COLO829 (cell line): ENCODE results near the gene CHM.

Experiments
- DNase-seq: peaks from one replicate; pipeline ENCODE4 v3.0.0; 2012; ENCODE audit warnings: low spot score

CHM gene

DNA sequence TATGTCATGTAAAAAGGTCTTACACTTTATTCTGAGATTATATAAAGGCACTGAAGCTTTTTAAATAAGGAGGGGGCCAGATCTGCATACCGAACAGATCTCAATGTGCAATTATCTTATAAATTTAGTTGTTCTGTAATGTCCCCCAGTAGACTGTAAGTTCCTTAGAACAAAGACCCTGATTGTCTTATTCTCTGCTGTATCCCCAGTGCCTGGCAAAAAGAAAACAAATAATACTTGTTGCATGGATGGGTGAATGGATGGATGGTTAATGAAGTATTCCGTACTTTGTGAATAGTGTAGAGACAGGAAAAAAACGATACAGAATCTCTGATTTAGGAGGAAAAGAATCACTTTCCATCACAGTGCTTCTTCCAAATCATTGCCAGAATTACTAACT is 141.5 kb downstream of the CHM start:
- peak; percentile 9 for DNase-seq

DNA sequence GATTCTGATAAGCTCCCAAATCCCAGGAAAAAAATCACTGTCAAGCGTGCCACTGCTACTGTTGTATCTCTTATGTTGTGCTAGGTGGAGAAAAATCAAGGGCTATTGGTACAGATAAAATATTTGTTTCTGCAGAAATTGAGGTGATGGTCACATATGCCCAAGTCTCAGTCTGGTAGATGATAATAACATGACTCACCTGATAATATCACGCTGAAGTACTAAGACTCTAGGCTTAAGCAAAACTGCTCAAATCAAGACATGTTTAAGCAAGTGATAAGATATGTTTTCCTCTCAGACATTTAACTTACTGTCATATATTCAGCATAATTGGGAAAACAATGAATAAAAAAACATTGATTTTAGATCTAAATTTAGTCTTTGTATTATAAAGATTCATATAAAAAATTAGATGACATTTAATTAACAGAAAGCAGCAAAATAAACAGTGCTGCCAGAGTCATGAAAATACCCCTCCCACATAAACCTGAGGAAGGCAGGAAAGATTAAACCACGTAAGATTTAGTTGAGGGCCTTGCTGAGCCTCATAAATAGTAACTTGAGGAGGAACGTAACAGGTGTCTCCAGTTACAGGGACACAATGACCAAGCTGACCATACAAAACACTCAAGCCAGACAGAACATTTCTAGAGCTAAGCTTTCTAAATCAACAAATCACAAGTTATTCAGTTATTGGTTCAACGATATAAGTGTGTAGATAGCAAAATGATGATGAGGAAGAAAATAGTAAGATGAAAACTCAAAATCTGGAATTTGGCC is 143.5 kb downstream of the CHM start:
- no peak for DNase-seq

DNA sequence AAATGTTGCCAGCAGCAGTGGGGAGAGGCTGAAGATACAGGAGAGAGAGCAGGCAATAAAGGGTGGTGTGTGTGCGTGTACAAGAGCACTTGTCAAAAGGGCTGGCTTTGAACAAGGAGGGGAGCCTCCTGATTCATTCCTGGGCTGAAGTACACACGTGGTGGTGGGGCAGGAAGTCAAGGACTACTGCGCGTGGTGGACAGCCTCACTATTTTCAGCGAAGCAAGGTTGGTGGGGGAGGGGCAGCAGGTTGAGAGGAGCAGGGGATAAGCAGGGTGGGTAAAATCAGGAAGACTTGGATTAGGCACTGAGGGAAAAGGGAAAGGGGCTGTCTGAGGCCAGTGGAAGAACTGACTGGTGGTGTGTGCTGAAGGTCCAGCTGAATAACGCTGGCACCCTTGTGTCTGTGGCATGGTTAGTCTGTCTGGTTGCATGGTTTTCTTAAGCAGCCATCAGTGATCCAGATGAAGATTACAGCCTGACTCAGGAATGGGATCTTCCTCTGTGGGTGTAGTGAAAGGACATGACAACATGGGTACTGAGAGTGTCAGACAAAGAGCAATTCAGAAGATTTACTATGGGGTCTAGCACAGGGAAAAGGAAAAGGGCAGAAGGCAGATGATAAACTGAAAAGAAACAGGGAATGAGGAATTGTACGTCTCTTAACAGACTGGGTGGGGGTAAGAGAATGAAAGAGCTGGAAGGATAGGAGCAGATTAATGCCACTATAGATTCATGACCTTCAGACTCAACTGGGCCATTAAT is 149.8 kb downstream of the CHM start:
- DNase-seq: peak; percentile 43

DNA sequence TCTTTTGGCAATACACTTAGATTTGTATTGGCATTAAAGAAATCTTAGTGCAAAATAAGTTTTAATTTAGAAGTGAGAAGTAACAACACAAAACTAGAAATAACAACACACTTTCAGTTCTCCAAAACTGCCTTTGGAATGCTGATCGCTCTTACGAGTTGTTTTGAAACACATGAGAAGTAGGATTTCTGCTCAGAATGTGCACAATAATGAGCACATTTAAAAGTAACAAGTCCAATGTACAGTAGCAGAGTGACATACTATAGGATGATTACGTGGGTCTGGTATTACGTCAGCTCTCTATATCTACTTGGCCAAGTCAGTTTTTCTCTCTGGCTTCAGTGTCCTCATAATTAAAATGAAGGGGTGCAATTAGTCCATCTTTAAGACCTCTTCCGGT is 164.8 kb downstream of the CHM start:
- DNase-seq: no peak

DNA sequence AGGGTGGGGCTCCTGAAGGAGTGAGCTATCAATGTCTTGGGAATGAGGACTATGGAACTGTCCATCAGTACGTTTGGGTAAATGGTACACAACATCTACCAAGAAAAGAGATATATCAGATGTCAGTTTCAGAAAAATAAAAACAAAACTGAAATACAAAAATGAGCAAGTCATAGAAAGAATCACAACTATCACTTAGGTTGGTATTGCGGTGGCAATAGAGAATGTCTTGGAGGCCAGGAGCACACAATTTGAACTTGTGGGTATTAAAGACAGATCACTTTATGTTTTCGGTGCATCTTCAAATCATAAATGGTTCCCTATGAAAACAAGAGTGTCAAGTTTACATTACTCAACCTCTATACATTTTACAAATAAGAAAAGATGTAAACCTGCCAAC is 176.8 kb downstream of the CHM start:
- DNase-seq: no peak

DNA sequence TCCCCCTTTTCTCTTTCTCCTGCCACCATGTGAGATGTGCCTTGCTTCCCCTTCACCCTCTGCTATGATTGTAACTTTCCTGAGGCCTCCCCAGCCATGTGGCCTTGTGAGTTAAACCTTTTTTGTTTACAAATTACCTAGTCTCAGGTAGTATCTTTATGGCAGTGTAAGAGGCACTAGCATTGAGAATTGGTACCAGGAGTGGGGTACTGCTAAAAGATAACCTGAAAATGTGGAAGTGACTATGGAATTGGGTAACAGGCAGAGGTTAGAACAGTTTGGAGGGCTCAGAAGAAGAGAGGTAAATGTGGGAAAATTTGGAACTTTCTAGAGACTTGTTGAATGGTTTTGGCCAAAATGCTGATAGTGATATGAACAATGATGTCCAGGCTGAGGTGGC is 182.0 kb downstream of the CHM start:
- DNase-seq: no peak

DNA sequence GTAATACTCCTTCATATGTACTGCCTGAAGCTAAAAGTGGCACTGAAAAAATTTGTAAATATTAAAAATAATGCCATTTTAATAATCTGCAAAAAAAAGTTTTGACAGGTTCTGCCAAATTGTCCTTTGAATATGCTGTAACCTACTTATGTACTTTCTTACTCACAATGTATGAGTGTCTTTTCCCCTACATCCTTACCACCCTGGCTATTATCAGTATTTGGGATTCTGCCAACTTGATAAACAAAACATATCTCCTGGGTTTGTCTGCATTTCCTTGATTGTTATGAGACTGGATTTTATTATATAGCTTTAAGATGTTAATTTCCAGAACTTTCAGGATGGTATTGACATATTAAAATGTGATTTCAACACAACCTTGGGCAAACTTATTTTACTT is 187.9 kb downstream of the CHM start:
- no peak for DNase-seq

DNA sequence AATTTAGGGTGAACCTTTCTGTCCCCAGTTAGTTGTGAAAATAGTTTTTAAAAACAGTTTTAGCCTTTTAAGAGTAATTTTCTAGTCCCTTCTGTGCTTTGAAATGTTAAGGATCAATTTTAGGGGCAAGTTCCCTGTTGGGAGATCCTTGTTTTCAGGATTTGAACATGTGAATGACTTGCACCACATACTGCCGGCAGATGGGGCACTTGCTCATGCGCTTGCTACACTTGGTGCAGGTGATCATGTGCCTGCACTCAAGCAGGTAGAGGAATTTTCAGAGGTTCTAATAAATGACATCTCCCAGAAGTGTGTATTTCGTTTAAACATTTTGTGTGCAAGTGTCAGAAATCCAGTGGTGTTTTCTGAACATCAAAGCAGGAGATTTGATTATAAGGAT is 195.9 kb downstream of the CHM start:
- no peak for DNase-seq

DNA sequence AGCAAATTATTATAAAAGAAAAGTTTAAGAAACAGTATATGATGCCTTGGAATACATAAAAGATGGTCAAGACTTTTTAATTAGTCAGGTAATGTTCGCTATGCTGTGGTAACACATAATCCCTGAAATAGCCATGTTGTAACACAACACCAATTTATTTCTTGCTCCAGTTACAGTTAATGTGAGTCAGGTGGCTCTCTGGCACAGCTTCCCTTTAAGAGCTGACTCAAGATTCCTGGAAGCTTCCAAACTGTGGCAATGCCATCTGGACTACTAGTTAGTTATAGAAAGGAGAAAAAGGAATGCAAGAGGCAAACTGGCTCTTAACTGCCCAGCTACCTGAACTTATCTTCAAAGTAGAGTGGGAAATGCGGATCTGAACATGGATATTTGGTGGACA is 210.5 kb downstream of the CHM start:
- DNase-seq: no peak

DNA sequence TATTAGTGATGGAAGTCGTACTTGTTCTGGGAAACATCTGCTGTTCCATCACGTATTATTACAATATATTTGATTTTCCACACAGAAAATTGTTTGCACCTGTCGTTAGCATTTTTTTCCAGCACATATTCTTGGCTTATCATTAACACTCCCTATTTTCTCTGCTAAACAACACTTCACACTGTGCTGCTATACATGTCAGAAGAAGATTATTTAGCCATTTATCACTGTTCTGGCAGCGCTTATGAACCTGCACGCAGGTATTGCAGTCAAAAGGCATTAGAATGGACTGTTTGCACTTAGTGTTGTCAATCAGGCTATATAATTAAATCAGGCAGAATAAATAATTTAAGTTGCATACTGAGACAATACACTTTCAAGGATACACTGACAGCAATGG is 218.6 kb downstream of the CHM start:
- no peak for DNase-seq

DNA sequence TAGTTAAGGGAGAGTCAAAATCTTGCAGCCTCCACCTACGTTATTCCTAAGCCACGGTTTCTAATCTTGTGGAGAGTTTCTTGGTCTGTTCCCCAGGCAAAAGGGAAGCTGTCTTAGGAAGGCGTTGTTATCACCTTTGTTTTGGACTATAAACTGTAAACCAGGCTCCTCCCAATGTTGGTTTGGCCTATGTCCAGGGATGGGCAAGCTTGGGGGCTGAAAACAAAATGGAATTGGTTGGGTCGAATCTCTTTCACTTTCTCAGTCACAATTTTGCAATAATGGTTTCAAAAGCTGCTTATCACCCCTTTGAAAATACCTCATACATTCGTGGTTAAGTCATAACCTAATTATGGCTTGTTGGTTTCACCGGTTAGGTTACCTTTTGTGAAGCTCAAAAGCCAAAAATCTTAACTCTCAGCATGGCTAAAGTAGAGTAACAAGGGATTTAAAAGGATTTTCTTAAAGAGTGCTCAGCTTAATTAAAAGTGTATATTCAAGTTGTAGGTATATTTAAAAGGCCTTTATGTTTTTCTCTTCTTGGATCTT is 232.1 kb downstream of the CHM start:
- no peak for DNase-seq
